ENCODE results near the gene SLCO1A2.

- TF ChIP-seq CTCF (IDR thresholded peaks at IDR 0.05) (no peak), POLR2A (IDR thresholded peaks at IDR 0.05) (no peak)
Measured at GRCh38 chr12:21370845-21371449, 36.2 kb upstream of the SLCO1A2 start.

Data from ovary (tissue), 3 donors.